Right atrium auricular region (tissue), 2 donors: ENCODE measurements around the gene ANAPC4. TPM values are rescaled to one million over a fixed set of nuclear protein-coding genes. Genes with fewer than 3 reads are reported as not detected.
"Not testable (repeated sequence)": the region's sequence is repeated elsewhere in the genome, so short reads cannot be mapped to it uniquely, and the experiment has no call there.

Source experiments
- DNase-seq: peaks from one replicate; pipeline ENCODE4 v3.0.0-alpha.2; 2019; ENCODE audit warnings: low spot score
- H3K27ac ChIP-seq, 2 donors: fragments of 200-600 bp; sonication (generic); 1 replicate in 1 of 2; 2 replicates in 1 of 2; pipeline ENCODE4 v1.5.1; 2016 to 2019
- H3K27me3 ChIP-seq, 2 donors: fragments of 200-600 bp; sonication (generic); one replicate each; pipeline versions ENCODE4 v1.5.1 to v1.6.0; 2017 to 2019
- H3K36me3 ChIP-seq: fragments of 200-600 bp; sonication (generic); one replicate; pipeline ENCODE4 v1.5.1; 2016
- H3K4me1 ChIP-seq, 2 donors: fragments of 200-600 bp; sonication (generic); one replicate each; pipeline versions ENCODE4 v1.5.1 to v1.6.0; 2017 to 2019
- H3K4me3 ChIP-seq, 2 donors: fragments of 200-600 bp; sonication (generic); 1 replicate in 1 of 2; 2 replicates in 1 of 2; pipeline ENCODE4 v1.5.1; 2017 to 2019; ENCODE audit warnings: mild to moderate bottlenecking in 1 of 2, moderate library complexity in 1 of 2
- H3K9me3 ChIP-seq, 2 donors: fragments of 200-600 bp; sonication (generic); one replicate each; pipeline ENCODE4 v1.5.1; 2019
- CTCF ChIP-seq, 2 donors: fragments of 200-600 bp; sonication (generic); IDR thresholded peaks; one replicate each; pipeline ENCODE4 v1.5.1; 2019; ENCODE audit warnings: antibody characterized with exemption in 2 of 2
- total RNA-seq, 2 donors: library from RNA; depleted of rRNA; stranded (reverse); fragments of >200 nt; gene quantifications; one replicate each; pipeline ENCODE4 v1.1.0, GENCODE V29; 2016

Gene ANAPC4
- 10 to 100 TPM in 1 of 2 donors, 1 to 10 TPM in 1; 9.9 to 10.3 TPM for total RNA-seq

- H3K36me3 ChIP-seq: peaks cover 7% of the 10 kb centered on the region
- DNase-seq: peak; percentile 90
- TF ChIP-seq CTCF (IDR thresholded peaks at IDR 0.05): peak in 1 of 2 donors; percentile 36
- H3K27ac ChIP-seq: peak within 1 kb of the TSS; percentile 76 to 79
- H3K9me3 ChIP-seq: no peaks in the 10 kb centered on the region
- peak within 1 kb of the TSS; percentile 87 for H3K4me3 ChIP-seq
- H3K27me3 ChIP-seq: no peaks in the 10 kb centered on the region
- peaks cover 0 to 28% of the 10 kb centered on the region in 2 donors for H3K4me1 ChIP-seq
Observed at GRCh38 chr4:25376754-25377571, at the start of gene ANAPC4. ANAPC4 (plus strand) TSS chr4:25377263; CDS start chr4:25377428, 165 bp downstream.

GRCh38 chr4:25328463-25328862 lies 48.6 kb upstream of the ANAPC4 start:
- H3K9me3 ChIP-seq, H3K36me3 ChIP-seq, H3K4me3 ChIP-seq, H3K4me1 ChIP-seq, H3K27ac ChIP-seq, DNase-seq, H3K27me3 ChIP-seq: not testable (repeated sequence)

GRCh38 chr4:25330335-25330734 lies 46.7 kb upstream of the ANAPC4 start:
- Histone ChIP-seq H3K4me1 (no peaks in the 10 kb centered on the region), H3K27ac (no peak overlapping the region), H3K4me3 (no peak overlapping the region), H3K27me3 (no peaks in the 10 kb centered on the region), H3K36me3 (no peaks in the 10 kb centered on the region), H3K9me3 (no peaks in the 10 kb centered on the region)
- no peak for DNase-seq
- no peak for TF ChIP-seq CTCF (IDR thresholded peaks at IDR 0.05)

GRCh38 chr4:25330905-25331808 lies 45.9 kb upstream of the ANAPC4 start:
- Histone ChIP-seq H3K36me3 (no peaks in the 10 kb centered on the region), H3K4me1 (no peaks in the 10 kb centered on the region), H3K9me3 (no peaks in the 10 kb centered on the region), H3K27me3 (no peaks in the 10 kb centered on the region), H3K27ac (no peak overlapping the region), H3K4me3 (no peak overlapping the region)
- TF ChIP-seq CTCF (IDR thresholded peaks at IDR 0.05): no peak
- no peak for DNase-seq

- Histone ChIP-seq H3K27me3 (peaks cover 0 to 3% of the 10 kb centered on the region in 2 donors), H3K27ac (no peak overlapping the region), H3K36me3 (peaks cover 5% of the 10 kb centered on the region), H3K9me3 (no peaks in the 10 kb centered on the region), H3K4me1 (no peaks in the 10 kb centered on the region), H3K4me3 (no peak overlapping the region)
- no peak for TF ChIP-seq CTCF (IDR thresholded peaks at IDR 0.05)
- no peak for DNase-seq
Observed at GRCh38 chr4:25343671-25344070, 33.4 kb upstream of the ANAPC4 start.

- no peaks in the 10 kb centered on the region for H3K9me3 ChIP-seq
- no peaks in the 10 kb centered on the region for H3K36me3 ChIP-seq
- no peaks in the 10 kb centered on the region for H3K27me3 ChIP-seq
- no peak overlapping the region for H3K4me3 ChIP-seq
- TF ChIP-seq CTCF (IDR thresholded peaks at IDR 0.05): no peak
- H3K27ac ChIP-seq: no peak overlapping the region
- H3K4me1 ChIP-seq: no peaks in the 10 kb centered on the region
- DNase-seq: no peak
Observed at GRCh38 chr4:25345744-25346143, 31.3 kb upstream of the ANAPC4 start.
